HG03457 (cell line): ENCODE measurements around the gene FMNL1.

Experiments
- ATAC-seq: cut with Tn5 transposase; IDR thresholded peaks from one replicate; pipeline ENCODE4 v1.9.1; 2021; ENCODE audit warnings: moderate number of reproducible peaks; ENCODE audit not compliant: unreplicated experiment

FMNL1 gene

GRCh38 chr17:45256114-45256966, 34.7 kb downstream of the FMNL1 start:
- ATAC-seq, result no peak

DNA sequence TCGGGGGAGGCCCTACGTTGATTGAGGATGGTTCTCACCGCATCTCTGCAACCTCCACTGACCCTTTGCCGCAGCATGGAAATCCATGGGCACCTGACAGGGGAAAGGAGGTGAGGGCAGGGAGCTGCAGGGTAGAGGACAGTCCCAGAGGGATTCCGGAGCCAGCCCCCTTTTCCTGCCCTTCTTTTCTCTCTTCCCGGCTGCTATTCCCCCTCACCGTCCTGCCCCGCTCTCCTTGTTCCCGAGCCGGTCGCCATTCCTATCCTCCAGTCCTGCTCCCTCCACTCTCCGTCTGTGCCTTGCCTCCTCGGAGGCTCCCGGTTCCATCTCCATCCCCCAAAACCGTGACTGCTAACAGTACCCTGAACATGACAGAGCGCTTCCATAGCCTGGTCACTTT, 35.4 kb downstream of the FMNL1 start:
- ATAC-seq, result no peak

GRCh38 chr17:45258981-45259380, 37.3 kb downstream of the FMNL1 start:
- ATAC-seq, result no peak

- ATAC-seq, result no peak
Observed at GRCh38 chr17:45260204-45260783, 38.6 kb downstream of the FMNL1 start.

- ATAC-seq, result no peak
Observed at GRCh38 chr17:45261577-45262515, 40.2 kb downstream of the FMNL1 start, which contains the start of gene SPATA32. Gene SPATA32, minus strand, starts transcription at chr17:45262094. Its CDS starts 78 bp downstream, at chr17:45262016.

DNA sequence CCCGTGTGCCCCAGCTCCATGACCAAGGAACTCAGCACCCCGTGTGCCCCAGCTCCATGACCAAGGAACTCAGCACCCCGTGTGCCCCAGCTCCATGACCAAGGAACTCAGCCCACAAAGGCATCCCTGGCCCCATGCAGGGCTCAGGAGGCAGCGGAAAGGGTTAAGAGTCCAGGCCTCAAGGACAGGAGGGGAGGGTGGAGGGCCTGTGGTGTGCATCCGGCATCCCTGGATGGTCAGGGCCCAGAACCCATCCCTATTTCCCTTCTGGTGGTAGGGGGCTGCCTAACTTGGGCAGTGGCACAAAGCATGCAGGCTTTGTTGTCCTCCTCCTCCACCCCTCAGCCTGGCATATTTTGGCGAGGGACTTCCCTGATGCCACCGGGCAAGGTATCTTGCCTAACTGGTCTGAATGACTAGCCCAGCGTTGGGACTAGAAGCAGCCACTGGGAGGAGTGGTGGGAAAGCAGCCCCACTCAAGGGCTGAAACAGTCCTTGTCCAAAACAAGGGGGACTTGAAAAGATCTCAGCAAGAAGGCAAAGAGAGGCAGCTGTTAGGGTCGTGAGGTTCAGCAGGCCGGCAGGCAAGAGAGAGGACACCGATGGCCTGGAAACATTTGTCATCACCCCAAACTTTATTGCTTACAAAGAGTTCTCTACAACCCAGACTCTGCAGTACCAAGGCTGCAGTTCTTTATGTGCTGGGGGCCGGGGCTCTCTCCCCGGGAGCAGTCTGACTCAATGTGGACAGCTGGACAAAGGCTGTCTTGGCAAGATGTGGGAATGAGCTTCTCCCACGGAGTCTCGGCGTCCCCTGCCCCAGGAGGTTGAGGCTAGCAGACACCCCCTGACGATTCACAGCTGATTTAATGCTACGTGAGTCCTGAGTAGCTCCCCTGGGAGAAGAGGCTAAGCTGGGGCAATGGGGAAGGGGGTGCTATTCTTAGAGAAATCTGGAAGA, 41.1 kb downstream of the FMNL1 start:
- ATAC-seq, result no peak

DNA sequence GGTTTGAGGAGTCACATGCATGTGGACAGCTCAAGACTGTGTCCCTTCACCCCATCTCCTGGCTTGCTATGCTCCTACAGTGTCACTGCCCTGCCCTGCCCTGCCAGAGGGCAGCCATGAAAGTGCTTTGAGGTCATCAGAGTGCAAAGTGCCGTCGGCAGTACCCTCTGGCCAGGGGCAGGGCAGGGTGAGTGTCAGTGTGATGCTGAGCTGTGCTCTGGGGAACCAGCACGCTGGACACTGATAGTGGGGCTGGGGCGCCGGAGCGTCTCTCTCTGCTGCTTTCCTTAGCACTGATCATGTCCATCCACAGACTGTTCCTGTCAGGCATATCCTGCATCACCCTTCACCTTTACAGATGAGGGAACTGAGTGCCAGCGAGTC, 41.8 kb downstream of the FMNL1 start:
- ATAC-seq, result no peak

DNA sequence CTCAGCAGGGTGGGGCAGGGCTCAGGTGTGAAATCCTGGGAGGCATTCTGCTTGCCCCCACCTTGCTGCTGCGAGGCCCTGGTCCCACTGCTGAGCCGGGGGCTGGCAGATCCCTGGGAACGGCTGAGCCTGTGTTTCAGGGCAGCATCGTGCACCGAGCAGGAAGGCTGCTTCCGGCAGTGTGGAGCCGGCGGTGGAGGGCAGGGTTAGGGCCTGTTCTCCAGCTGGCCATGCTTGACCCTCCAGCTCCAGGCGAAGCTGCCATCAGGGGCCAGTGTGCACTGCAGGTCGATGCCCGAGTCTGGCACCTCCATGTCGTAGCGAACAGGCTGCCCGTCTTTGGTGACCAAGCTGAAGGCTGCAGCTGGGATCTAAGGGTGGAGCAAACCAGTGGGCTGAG, 42.7 kb downstream of the FMNL1 start:
- no peak for ATAC-seq

DNA sequence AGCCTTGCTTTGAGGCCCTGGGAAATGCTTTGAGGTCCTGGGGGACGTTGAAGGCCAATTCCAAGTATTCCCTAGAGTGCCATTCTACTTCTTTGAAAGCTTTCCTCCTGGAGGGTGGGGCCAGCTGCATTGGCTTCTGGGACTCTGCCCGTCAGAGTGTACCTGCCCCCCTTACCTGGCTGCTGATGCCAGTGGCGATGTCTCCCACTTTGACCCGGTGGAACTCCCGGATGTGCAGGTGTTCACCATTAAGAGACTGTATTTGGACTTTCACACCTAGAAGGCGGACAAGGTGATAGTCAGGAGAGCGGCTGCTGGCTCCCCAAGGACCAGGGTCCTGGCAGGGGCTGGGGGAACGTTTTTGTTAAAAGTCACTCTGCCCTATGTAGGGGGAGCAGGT, 43.3 kb downstream of the FMNL1 start:
- no peak for ATAC-seq

- ATAC-seq, result no peak
Observed at GRCh38 chr17:45265821-45266220, 44.1 kb downstream of the FMNL1 start.

GRCh38 chr17:45266372-45266926, 44.8 kb downstream of the FMNL1 start:
- ATAC-seq, result no peak

DNA sequence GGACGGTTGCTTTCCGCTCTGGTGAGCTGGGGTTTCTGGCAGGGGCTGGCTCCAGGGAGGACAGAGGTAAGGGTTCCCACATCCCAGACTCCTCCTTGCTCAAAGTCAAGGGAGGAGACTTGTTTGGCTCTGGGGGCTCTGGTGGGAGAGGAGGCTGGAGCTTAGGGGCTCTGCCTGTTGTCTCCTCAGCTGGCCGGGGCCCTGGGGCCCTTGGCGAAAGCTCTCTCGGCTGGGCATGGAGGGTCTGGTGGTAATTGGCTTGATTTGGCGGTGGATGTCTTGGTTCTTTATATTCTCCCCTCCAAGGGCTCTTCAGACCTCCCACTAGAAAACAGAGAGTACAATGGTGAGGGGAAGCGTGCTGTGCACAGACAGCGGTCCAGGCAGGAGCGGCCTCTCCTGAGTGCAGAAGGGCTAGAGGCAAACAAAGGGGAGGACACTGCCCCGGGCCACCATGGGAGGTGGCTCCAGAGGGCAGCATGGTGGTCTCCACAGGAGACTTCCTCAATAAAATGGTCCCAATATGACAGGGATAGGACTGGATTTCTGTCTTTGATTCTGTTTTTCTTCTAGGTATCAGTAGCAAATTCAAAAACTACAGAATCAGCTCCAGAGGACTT, 45.9 kb downstream of the FMNL1 start:
- no peak for ATAC-seq

- no peak for ATAC-seq
Observed at GRCh38 chr17:45269912-45270311, 48.2 kb downstream of the FMNL1 start.

- ATAC-seq, result no peak
Observed at GRCh38 chr17:45270828-45271418, 49.2 kb downstream of the FMNL1 start.

GRCh38 chr17:45271603-45272002, 49.9 kb downstream of the FMNL1 start:
- ATAC-seq, result no peak

DNA sequence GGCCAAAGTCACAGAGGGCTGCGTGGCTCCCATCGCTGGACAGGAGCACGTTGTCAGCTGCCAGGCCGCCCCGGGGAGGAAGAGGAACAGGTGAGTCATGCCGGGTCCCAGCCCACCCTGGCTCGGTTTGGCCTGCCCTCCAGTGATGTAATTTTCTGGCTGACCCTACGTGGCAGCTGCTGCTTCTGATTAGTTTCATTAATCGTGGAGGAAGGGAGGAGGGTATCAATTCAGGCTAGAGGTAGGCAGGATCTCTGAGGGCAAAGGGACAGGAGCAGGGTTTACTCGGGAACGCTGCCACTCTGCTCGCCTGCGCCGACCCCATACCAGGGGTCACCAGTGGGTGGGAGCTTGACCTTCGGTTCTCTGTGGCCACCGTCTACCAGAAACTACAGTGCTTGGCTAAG, 51.9 kb downstream of the FMNL1 start:
- ATAC-seq, result no peak

DNA sequence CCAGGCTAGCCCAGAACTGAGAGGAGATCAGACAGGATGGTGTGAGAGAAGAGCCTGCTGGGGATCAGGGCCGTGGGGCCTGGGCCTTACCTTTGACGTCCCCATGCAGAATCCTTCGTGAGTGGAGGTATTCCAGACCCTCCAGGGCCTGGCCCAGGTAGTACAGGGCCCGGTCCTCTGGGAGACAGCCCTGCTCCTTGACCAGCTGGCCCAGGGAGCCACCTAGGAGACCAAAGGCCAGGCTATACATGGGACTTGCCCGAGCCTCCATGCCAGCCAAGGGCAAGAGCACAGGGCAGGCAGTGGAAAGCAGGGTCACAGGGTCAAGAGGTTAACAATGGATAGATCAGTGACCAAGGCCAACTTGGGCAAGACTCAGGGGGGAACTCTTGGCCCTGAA, 52.3 kb downstream of the FMNL1 start:
- ATAC-seq, result no peak

GRCh38 chr17:45276031-45276430, 54.3 kb downstream of the FMNL1 start:
- ATAC-seq, result no peak

- no peak for ATAC-seq
Observed at GRCh38 chr17:45277216-45277849, 55.6 kb downstream of the FMNL1 start.
